GM04503 (cell line): ENCODE data around the gene RHOJ.
"Not testable (repeated sequence)": the region's sequence is repeated elsewhere in the genome, so short reads cannot be mapped to it uniquely, and the experiment has no call there.

Source experiments
- DNase-seq: peaks from one replicate; pipeline ENCODE4 v3.0.0-alpha.2; 2012; ENCODE audit warnings: low read depth

RHOJ gene

DNA sequence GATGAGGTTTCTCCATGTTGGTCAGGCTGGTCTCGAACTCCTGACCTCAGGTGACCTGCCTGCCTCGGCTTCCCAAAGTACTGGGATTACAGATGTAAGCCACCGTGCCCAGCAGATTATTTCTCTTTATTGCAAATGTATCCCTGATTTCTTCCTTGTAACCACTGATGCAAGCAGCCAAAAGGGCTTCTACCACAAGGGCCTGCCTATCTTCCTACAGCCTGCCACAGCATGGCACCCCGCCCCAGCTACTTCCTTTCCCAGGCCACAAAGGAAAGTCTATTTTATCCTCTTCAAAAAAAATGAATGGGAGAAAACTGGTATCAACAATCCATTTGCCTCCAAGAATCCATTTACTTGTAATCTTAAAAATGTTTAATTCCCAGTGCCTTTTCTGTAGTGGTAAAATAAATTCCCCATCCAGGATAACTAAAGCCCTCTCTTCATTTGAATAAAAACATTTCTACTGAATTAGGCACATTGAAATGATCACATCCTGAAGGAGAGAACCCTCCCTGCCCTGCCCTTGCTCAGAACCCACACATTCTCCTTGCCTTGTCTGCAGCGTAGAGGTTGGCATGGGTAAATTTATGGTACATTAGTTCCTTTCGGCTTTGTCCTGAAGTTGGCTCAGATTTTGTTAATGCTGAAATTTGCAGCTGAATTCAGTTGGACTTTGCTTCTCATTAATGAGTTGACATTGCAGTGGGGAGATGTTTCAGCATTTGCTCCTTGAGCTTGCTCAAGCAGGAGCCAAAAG is 95.3 kb downstream of the RHOJ start:
- DNase-seq = no peak

- no peak for DNase-seq
Observed at GRCh38 chr14:63300854-63301253, 96.6 kb downstream of the RHOJ start.

- DNase-seq = no peak
Observed at GRCh38 chr14:63301891-63302534, 97.8 kb downstream of the RHOJ start.

- not testable (repeated sequence) for DNase-seq
Observed at GRCh38 chr14:63304429-63304828, 100.2 kb downstream of the RHOJ start.

- DNase-seq = no peak
Observed at GRCh38 chr14:63308723-63309317, 104.6 kb downstream of the RHOJ start.

- DNase-seq = no peak
Observed at GRCh38 chr14:63318835-63319234, 114.6 kb downstream of the RHOJ start, which contains the start of gene GPHB5. GPHB5 (minus strand) TSS chr14:63318935; CDS start chr14:63317849, 1,086 bp downstream.

DNA sequence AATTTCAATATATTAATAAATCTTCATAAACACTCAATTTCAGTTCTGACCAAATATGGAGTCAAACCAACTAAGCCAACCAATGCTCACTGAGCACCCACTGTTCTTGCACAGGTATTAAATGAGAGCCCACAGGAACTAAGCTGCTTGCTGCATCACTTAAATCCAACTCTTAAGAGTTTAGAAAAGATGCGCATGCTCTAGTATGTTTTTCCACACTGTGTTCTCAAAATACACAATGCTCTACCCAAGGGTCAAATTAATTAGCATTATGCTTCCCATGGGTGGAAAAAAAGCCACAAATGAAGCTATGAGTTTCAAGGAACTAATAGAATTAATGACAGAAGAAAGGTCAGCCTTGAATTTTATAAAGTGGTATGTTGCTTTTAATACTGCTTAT is 118.2 kb downstream of the RHOJ start:
- DNase-seq = no peak

GRCh38 chr14:63322897-63323573 is 118.8 kb downstream of the RHOJ start:
- no peak for DNase-seq

DNA sequence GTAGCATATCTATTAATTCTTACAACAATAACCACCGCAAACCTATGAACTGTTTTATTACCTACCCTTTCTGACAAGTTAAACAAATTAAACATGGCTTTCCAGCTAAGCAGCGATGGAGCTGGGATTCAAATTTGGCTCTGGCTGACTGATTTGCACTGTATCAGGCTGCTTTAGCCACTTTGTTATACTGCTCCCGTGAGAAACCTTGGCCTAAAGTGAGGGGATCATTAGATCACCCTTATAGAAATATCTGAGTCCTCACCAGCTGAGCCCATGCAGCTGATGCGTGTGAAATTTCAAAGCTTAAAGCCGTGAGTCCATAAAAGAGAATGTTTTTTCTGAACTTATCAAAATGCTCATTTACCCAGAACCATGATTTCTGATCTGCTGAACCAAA is 122.6 kb downstream of the RHOJ start:
- no peak for DNase-seq

- DNase-seq = no peak
Observed at GRCh38 chr14:63328787-63329737, 124.8 kb downstream of the RHOJ start.

DNA sequence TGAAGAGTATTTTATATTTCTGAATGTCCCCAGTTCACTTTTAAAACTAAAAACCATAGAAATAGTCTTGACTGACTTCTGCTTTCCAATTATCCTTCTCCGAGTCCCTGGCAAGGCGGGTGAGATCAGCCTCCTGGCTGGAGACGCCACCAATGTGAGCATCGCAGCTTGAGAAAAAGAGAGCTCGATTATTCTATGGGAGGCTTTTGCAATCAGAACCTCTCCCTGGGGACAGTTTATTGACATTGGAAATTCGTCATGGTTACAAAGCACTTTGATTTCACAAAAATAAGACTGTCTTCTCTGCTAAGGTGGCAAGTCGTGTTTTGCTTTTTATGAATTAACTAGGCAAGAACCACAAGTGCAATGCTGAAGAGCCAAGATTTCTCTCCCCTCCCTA is 138.1 kb downstream of the RHOJ start:
- DNase-seq = no peak
